Mesenchymal stem cell (in vitro differentiated cells and primary cell): Measurements from ENCODE around the gene DTD1.

Experiments used
- DNase-seq: peaks from one replicate; pipeline ENCODE4 v3.0.0-alpha.2; 2013
- H2AFZ ChIP-seq: one replicate; pipeline ENCODE4 v1.6.1; 2013; ENCODE audit warnings: low read depth, mild to moderate bottlenecking, control low read depth, inconsistent platforms, low read length, moderate library complexity
- H2AK5ac ChIP-seq: 2 replicates; pipeline ENCODE4 v1.6.1; 2013; ENCODE audit warnings: low read length, moderate library complexity, mild to moderate bottlenecking, inconsistent platforms; ENCODE audit not compliant: severe bottlenecking
- H2BK120ac ChIP-seq: one replicate; pipeline ENCODE4 v1.6.1; 2013; ENCODE audit warnings: low read depth, mild to moderate bottlenecking, inconsistent platforms, low read length, moderate library complexity
- H2BK12ac ChIP-seq, 2 experiments: one replicate each; pipeline ENCODE4 v1.6.1; 2013; ENCODE audit warnings: inconsistent platforms in 2 of 2, low read length in 2 of 2, mild to moderate bottlenecking in 2 of 2, moderate library complexity in 2 of 2, control low read depth in 1 of 2
- H2BK15ac ChIP-seq: one replicate; pipeline ENCODE4 v1.6.1; 2013; ENCODE audit warnings: mild to moderate bottlenecking, low read depth, inconsistent platforms; ENCODE audit not compliant: poor library complexity, severe bottlenecking
- H2BK5ac ChIP-seq: 2 replicates; pipeline ENCODE4 v1.6.1; 2013; ENCODE audit warnings: low read depth, mild to moderate bottlenecking, low read length, control low read depth, inconsistent platforms; ENCODE audit not compliant: poor library complexity, severe bottlenecking
- H3K14ac ChIP-seq, 2 experiments: one replicate each; pipeline ENCODE4 v1.6.1; 2013; ENCODE audit warnings: inconsistent platforms in 2 of 2, low read length in 2 of 2, control low read depth in 1 of 2, mild to moderate bottlenecking in 1 of 2, moderate library complexity in 1 of 2
- H3K18ac ChIP-seq, 2 experiments: one replicate each; pipeline ENCODE4 v1.6.1; 2013; ENCODE audit warnings: inconsistent platforms in 2 of 2, low read length in 2 of 2, control low read depth in 1 of 2, low read depth in 1 of 2, mild to moderate bottlenecking in 1 of 2
- H3K23ac ChIP-seq, 2 experiments: one replicate each; pipeline ENCODE4 v1.6.1; 2013; ENCODE audit warnings: inconsistent platforms in 2 of 2, low read length in 2 of 2, mild to moderate bottlenecking in 2 of 2, moderate library complexity in 2 of 2, control low read depth in 1 of 2
- H3K27ac ChIP-seq: 2 replicates; pipeline ENCODE4 v1.5.1; 2013; ENCODE audit warnings: mild to moderate bottlenecking, moderate library complexity, low read length, control low read depth, inconsistent platforms; ENCODE audit not compliant: poor library complexity, severe bottlenecking
- H3K27me3 ChIP-seq, 2 experiments: 2 replicates each; pipeline versions ENCODE4 v1.6.1 to v1.7.0; 2013; ENCODE audit warnings: low read length in 2 of 2, mild to moderate bottlenecking in 2 of 2, moderate library complexity in 2 of 2, control low read depth in 1 of 2, inconsistent platforms in 1 of 2; ENCODE audit not compliant: control insufficient read depth in 1 of 2, insufficient read depth in 1 of 2
- H3K36me3 ChIP-seq, 2 experiments: 2 replicates each; pipeline versions ENCODE4 v1.6.1 to v1.7.0; 2013; ENCODE audit warnings: low read length in 2 of 2, control low read depth in 1 of 2, inconsistent platforms in 1 of 2, low read depth in 1 of 2, mild to moderate bottlenecking in 1 of 2; ENCODE audit not compliant: insufficient read depth in 2 of 2, control insufficient read depth in 1 of 2
- H3K4ac ChIP-seq, 2 experiments: one replicate each; pipeline ENCODE4 v1.6.1; 2013; ENCODE audit warnings: inconsistent platforms in 2 of 2, low read length in 2 of 2, mild to moderate bottlenecking in 2 of 2, moderate library complexity in 2 of 2, control low read depth in 1 of 2, low read depth in 1 of 2
- H3K4me1 ChIP-seq: 2 replicates; pipeline ENCODE4 v1.6.1; 2013; ENCODE audit warnings: low read depth, low read length, control low read depth; ENCODE audit not compliant: control insufficient read depth, insufficient read depth
- H3K4me2 ChIP-seq: 2 replicates; pipeline ENCODE4 v1.6.1; 2013; ENCODE audit warnings: low read length, mild to moderate bottlenecking, inconsistent platforms; ENCODE audit not compliant: poor library complexity, severe bottlenecking
- H3K4me3 ChIP-seq, 2 experiments: 2 replicates each; pipeline versions ENCODE4 v1.5.1 to v1.7.0; 2013; ENCODE audit warnings: low read length in 2 of 2, mild to moderate bottlenecking in 2 of 2, control low read depth in 1 of 2, low read depth in 1 of 2; ENCODE audit not compliant: insufficient read depth in 1 of 2
- H3K79me1 ChIP-seq: replicated peaks from 2 replicates; pipeline ENCODE4 v1.6.1; 2013; ENCODE audit warnings: mild to moderate bottlenecking, control low read depth, low read length, inconsistent platforms; ENCODE audit not compliant: poor library complexity, severe bottlenecking
- H3K9ac ChIP-seq: 2 replicates; pipeline ENCODE4 v1.7.0; 2013; ENCODE audit warnings: mild to moderate bottlenecking, low read length, moderate library complexity
- H3K9me3 ChIP-seq: 2 replicates; pipeline ENCODE4 v1.7.0; 2013; ENCODE audit warnings: mild to moderate bottlenecking, low read length; ENCODE audit not compliant: control insufficient read depth
- H4K8ac ChIP-seq: one replicate; pipeline ENCODE4 v1.6.1; 2013; ENCODE audit warnings: inconsistent platforms, mild to moderate bottlenecking, low read length, moderate library complexity
- H4K91ac ChIP-seq: one replicate; pipeline ENCODE4 v1.6.1; 2013; ENCODE audit warnings: mild to moderate bottlenecking, low read length, inconsistent platforms
- WGBS: methylation state at CpG from one replicate; pipeline ENCODE4 v1.1.7; 2013; ENCODE audit warnings: mixed read lengths; 5-methylcytosine and 5-hydroxymethylcytosine counted together

DTD1 gene

DNA sequence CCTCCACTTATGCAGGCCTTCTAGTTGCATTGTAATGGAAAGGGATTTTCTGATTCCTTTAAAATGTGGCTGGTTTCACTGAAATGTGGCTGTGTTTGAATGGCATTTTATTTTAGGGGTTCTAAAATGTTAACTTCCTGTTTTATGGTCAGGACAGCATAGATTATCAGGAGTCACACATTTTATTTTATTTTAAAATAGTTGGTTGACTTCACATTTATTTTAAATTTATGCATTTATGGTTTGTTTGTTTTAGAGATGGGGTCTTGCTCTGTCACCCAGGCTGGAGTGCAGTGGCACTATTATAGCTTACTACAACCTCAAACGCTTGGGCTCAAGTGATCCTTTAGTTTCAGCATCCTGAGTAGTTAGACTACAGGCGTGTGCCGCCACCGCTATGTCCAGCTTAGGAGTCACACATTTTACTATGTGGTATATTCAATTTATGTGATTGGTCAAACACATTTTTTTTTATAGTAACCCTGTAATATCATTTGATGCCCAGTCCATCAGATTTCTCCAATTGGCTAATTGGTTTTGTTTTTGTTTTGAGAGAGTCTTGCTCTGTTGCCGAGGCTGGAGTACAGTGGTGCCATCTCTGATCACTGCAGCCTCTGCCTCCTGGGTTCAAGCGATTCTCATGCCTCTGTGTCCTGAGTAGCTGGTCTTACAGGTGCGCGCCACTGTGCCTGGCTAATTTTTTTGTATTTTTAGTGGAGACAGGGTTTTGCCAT lies 2.3 kb downstream of the DTD1 start:
- WGBS, result over 99% methylated on average over 4 of the region's 8 CpGs
- Histone ChIP-seq H3K14ac (no peak overlapping the region), H2BK120ac (no peak overlapping the region), H3K27ac (no peak overlapping the region), H3K18ac (no peak overlapping the region), H3K23ac (no peak overlapping the region), H3K4me1 (peaks cover 2% of the 10 kb centered on the region), H4K8ac (no peak overlapping the region), H3K4ac (no peak overlapping the region), H3K4me2 (no peak overlapping the region), H2AFZ (no peak overlapping the region), H3K79me1 (peaks cover 13% of the 10 kb centered on the region), H3K4me3 (no peak overlapping the region), H3K36me3 (peaks cover 4 to 16% of the 10 kb centered on the region in 2 experiments), H2BK15ac (no peak overlapping the region), H2BK12ac (no peak overlapping the region), H4K91ac (no peak overlapping the region), H2AK5ac (no peak overlapping the region), H3K9me3 (no peaks in the 10 kb centered on the region), H3K9ac (peak overlapping the region; percentile 90), H3K27me3 (no peaks in the 10 kb centered on the region), H2BK5ac (no peak overlapping the region)
- DNase-seq, result peak; percentile 13

DNA sequence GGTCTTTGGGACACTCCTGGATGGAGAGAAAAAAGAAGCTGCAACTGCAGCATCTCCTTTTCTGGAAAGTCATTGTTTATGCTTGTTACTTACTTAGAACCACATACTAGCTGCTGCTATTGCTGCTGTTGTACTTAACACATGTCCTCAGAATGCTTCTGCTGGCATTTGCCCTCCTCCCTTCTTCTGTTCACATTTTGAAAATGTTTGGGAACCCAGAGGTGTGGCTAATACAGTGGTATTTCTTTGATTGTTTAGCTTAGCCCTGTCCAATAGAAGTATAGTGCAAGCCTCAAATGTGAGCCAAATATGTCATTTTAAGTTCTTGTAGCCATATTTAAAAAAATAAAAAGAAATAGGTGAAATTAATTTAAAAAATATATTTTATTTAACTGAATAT lies 8.4 kb downstream of the DTD1 start:
- H3K4ac ChIP-seq, result no peak overlapping the region
- no peaks in the 10 kb centered on the region for H3K27me3 ChIP-seq
- H2BK5ac ChIP-seq, result no peak overlapping the region
- no peak overlapping the region for H3K4me2 ChIP-seq
- no peak overlapping the region for H2AK5ac ChIP-seq
- no peak overlapping the region for H2BK12ac ChIP-seq
- no peak overlapping the region for H4K91ac ChIP-seq
- no peak overlapping the region for H2AFZ ChIP-seq
- H3K27ac ChIP-seq, result no peak overlapping the region
- no peaks in the 10 kb centered on the region for H3K9me3 ChIP-seq
- H3K79me1 ChIP-seq, result peaks cover 13% of the 10 kb centered on the region
- H2BK120ac ChIP-seq, result peak overlapping the region; percentile 34
- no peaks in the 10 kb centered on the region for H3K4me1 ChIP-seq
- no peak overlapping the region for H4K8ac ChIP-seq
- no peak overlapping the region for H3K4me3 ChIP-seq
- H3K23ac ChIP-seq, result no peak overlapping the region
- no peak overlapping the region for H3K14ac ChIP-seq
- no peak overlapping the region for H3K9ac ChIP-seq
- no peak for DNase-seq
- no peak overlapping the region for H2BK15ac ChIP-seq
- no peak overlapping the region for H3K18ac ChIP-seq
- H3K36me3 ChIP-seq, result peaks cover 10 to 54% of the 10 kb centered on the region in 2 experiments

DNA sequence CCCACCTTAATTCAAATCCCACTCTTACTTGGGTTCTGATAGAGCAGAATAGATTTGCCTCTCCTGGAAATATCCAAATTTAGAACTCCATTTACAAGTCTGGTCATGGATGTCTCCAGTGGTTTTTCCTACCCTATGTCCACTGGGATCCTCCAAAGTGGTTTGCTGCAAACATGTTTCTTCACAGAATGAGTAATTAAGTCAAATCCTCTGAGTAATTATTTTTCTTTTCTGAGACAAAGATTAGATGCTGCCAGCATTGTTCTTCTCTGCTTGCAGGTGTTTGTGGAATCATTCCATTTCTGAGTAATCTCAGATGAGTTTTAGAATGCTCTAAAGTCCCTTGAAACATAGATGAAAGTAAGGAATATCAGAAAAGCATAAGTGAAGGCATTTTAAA lies 21.9 kb downstream of the DTD1 start:
- H3K18ac ChIP-seq, result no peak overlapping the region
- H3K14ac ChIP-seq, result no peak overlapping the region
- DNase-seq, result no peak
- H2BK120ac ChIP-seq, result no peak overlapping the region
- H3K23ac ChIP-seq, result no peak overlapping the region
- H2BK15ac ChIP-seq, result no peak overlapping the region
- H4K8ac ChIP-seq, result no peak overlapping the region
- no peak overlapping the region for H3K27ac ChIP-seq
- no peak overlapping the region for H3K4me3 ChIP-seq
- no peak overlapping the region for H2AFZ ChIP-seq
- H4K91ac ChIP-seq, result no peak overlapping the region
- H3K9me3 ChIP-seq, result no peaks in the 10 kb centered on the region
- no peak overlapping the region for H2AK5ac ChIP-seq
- no peak overlapping the region for H3K9ac ChIP-seq
- H3K4ac ChIP-seq, result no peak overlapping the region
- peaks cover 10% of the 10 kb centered on the region for H3K79me1 ChIP-seq
- peaks cover 3 to 4% of the 10 kb centered on the region in 2 experiments for H3K36me3 ChIP-seq
- H3K4me1 ChIP-seq, result peaks cover 2% of the 10 kb centered on the region
- H2BK12ac ChIP-seq, result no peak overlapping the region
- no peaks in the 10 kb centered on the region for H3K27me3 ChIP-seq
- H2BK5ac ChIP-seq, result no peak overlapping the region
- H3K4me2 ChIP-seq, result no peak overlapping the region

DNA sequence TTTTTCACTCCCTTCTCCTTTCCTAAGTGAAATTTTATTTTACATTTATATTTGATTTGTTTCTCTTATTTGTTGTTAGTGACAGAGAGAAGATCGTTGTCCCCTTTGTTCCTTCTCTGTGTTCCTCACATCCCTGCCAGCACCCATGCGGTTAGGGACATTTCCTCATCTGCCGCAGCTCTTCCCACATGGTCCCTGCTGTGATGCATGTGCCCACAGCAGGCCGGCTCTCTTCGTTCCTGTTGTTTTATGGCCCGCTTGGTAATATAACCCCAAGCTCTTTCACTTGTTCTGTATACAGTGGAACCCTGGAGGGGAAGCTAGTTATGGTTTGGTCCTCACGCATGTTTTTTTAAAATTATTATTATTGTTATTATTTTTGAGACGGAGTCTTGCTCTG lies 23.6 kb downstream of the DTD1 start:
- Histone ChIP-seq H3K23ac (no peak overlapping the region), H2AK5ac (no peak overlapping the region), H4K8ac (no peak overlapping the region), H3K4me2 (no peak overlapping the region), H3K4ac (no peak overlapping the region), H3K36me3 (peaks cover 4 to 9% of the 10 kb centered on the region in 2 experiments), H3K14ac (no peak overlapping the region), H2BK15ac (no peak overlapping the region), H3K27ac (no peak overlapping the region), H3K18ac (no peak overlapping the region), H2AFZ (no peak overlapping the region), H3K9me3 (no peaks in the 10 kb centered on the region), H3K4me1 (peaks cover 2% of the 10 kb centered on the region), H3K79me1 (peaks cover 12% of the 10 kb centered on the region), H3K4me3 (no peak overlapping the region), H4K91ac (no peak overlapping the region), H2BK120ac (no peak overlapping the region), H3K27me3 (no peaks in the 10 kb centered on the region), H2BK12ac (no peak overlapping the region), H3K9ac (no peak overlapping the region), H2BK5ac (no peak overlapping the region)
- no peak for DNase-seq
- WGBS, result 97% methylated on average over 7 of the region's 8 CpGs
